Ovary (tissue), 10 donors: ENCODE data around the gene ATP5MC2. TPM values are rescaled to one million over a fixed set of nuclear protein-coding genes. Genes with fewer than 3 reads are reported as not detected.
A peak's percentile ranks its signal among the peaks of the same experiment; 100 is the strongest.
"Not testable (repeated sequence)": the region's sequence is repeated elsewhere in the genome, so short reads cannot be mapped to it uniquely, and the experiment has no call there.

Experiments used
- DNase-seq, 5 donors: peaks; one replicate each; pipeline ENCODE4 v3.0.0-alpha.2; 2019 to 2020
- H3K27ac ChIP-seq, 2 donors: fragments of 200-600 bp; one replicate each; pipeline versions ENCODE4 v1.5.1 to v1.8.0; 2019 to 2022
- H3K27me3 ChIP-seq: fragments of 200-600 bp; one replicate; pipeline ENCODE4 v1.8.0; 2022
- H3K36me3 ChIP-seq: fragments of 200-600 bp; sonication (generic); one replicate; pipeline ENCODE4 v1.5.1; 2019
- H3K4me1 ChIP-seq: one replicate; pipeline ENCODE4 v1.8.1; 2013; ENCODE audit warnings: mild to moderate bottlenecking, moderate library complexity; ENCODE audit not compliant: insufficient read depth
- H3K4me3 ChIP-seq: fragments of 200-600 bp; sonication (generic); one replicate; pipeline ENCODE4 v1.5.1; 2017
- H3K9me3 ChIP-seq, 2 donors: fragments of 200-600 bp in 1 of 2; sonication (generic) in 1 of 2; one replicate each; pipeline versions ENCODE4 v1.5.1 to v1.8.1; 2013 to 2019; ENCODE audit warnings: mild to moderate bottlenecking in 1 of 2, moderate library complexity in 1 of 2
- CTCF ChIP-seq, 3 donors: fragments of 450-650 bp in 2 of 3; fragments of 200-600 bp in 1 of 3; IDR thresholded peaks; one replicate each; pipeline versions ENCODE4 v1.5.1 to v1.8.0; 2016 to 2022; ENCODE audit warnings: antibody characterized with exemption in 3 of 3, mild to moderate bottlenecking in 1 of 3
- EP300 ChIP-seq: sonication (generic); formaldehyde crosslinking; IDR thresholded peaks from one replicate; pipeline ENCODE4 v1.6.1; 2017; ENCODE audit warnings: antibody characterized with exemption
- POLR2A ChIP-seq: fragments of 450-650 bp; IDR thresholded peaks from one replicate; pipeline ENCODE4 v1.6.1; 2017; ENCODE audit warnings: antibody characterized with exemption, mild to moderate bottlenecking, moderate library complexity
- WGBS, 3 donors: extraction: QIAGEN DNeasy Blood & Tissue Kit in 1 of 3; methylation state at CpG; one replicate each; pipeline versions ENCODE4 v1.1.5 to v1.1.7; 2013 to 2017; 5-methylcytosine and 5-hydroxymethylcytosine counted together
- intact Hi-C, 4 donors: fragments of 100-400 bp; cut with DNase I; formaldehyde crosslinking; loops; one replicate each; pipeline versions ENCODE4 v1.11.0 to v1.15.1; 2022 to 2023
- long read RNA-seq, 3 donors: library from polyadenylated mRNA in 2 of 3; unstranded in 2 of 3; transcript quantifications; one replicate each; pipeline ENCODE4 v2.0.0 and lab custom pipeline, GENCODE V29; 2021 to 2026
- polyA plus RNA-seq, 2 donors: library from polyadenylated mRNA; stranded (reverse); fragments of 200-250 nt in 1 of 2; fragments of 350-450 nt in 1 of 2; fragmentation: Illumina TruSeq in 1 of 2; extraction: RNeasy Lipid Tissue Mini Kit (QIAGEN cat#74804) in 1 of 2; gene quantifications; one replicate each; pipeline ENCODE4 v1.2.3, GENCODE V29; 2013 to 2014
- total RNA-seq, 7 donors: library from RNA; depleted of rRNA in 2 of 7; stranded (reverse); fragments of >200 nt in 2 of 7; fragmentation: NEBNext Ultra II Directional in 3 of 7; extraction: Animal tissue kit (Norgen Biotek cat#: 25700) in 3 of 7; gene quantifications; one replicate each; pipeline versions ENCODE4 v1.1.0 to v1.2.4, GENCODE V29; 2016 to 2023
- donor health status: DM: no; HTN: no; CAD: no; lungs with moderate emphysema.
- donor health status: DM: no; HTN: no; CAD: no.
- donor health status: Bipolar disorder and iron deficiency.
- donor health status: DM: yes; HTN: yes; CAD: no.
- donor health status: DM: no; HTN: no; CAD: no.
- donor health status: DM: yes; HTN: yes; CAD: no.

Gene ATP5MC2
- 100 to 1,000 TPM; 241 to 345 (median 289) TPM for total RNA-seq
- 100 to 1,000 TPM; 438 to 485 TPM for polyA plus RNA-seq
- long read RNA-seq, donor 1, transcript ATP5MC2-202 (5 exons, 878 nt): major isoform, 46 of 70 reads
- long read RNA-seq, donor 1, transcript ATP5MC2-203 (4 exons, 1,976 nt): minor isoform, 10 of 70 reads
- long read RNA-seq, donor 1, partial matches to known transcripts: 3 of 70 reads
- long read RNA-seq, donor 1, other reads (novel, unspliced or antisense): 7 of 70 reads
- long read RNA-seq, donor 2, transcript ATP5MC2-203 (4 exons, 1,976 nt): minor isoform, 71 of 501 reads
- long read RNA-seq, donor 2, transcript ATP5MC2-202 (5 exons, 878 nt): major isoform, 257 of 501 reads
- long read RNA-seq, donor 2, partial matches to known transcripts: 159 of 501 reads
- long read RNA-seq, donor 2, other reads (novel, unspliced or antisense): 10 of 501 reads
- long read RNA-seq, donor 3, transcript ATP5MC2-202 (5 exons, 878 nt): major isoform, 131 of 187 reads
- long read RNA-seq, donor 3, transcript ATP5MC2-203 (4 exons, 1,976 nt): minor isoform, 27 of 187 reads
- long read RNA-seq, donor 3, partial matches to known transcripts: 6 of 187 reads
- long read RNA-seq, donor 3, other reads (novel, unspliced or antisense): 20 of 187 reads

- Histone ChIP-seq H3K4me3 (peak within 1 kb of the TSS; percentile 90), H3K27me3 (no peaks in the 10 kb centered on the region), H3K27ac (peak within 1 kb of the TSS; percentile 88 to 95), H3K36me3 (no peaks in the 10 kb centered on the region), H3K4me1 (peaks cover 11% of the 10 kb centered on the region), H3K9me3 (no peaks in the 10 kb centered on the region)
- intact Hi-C loops: loop anchor here (1.0 to 10.0 kb wide), 6 partner anchors 49 to 137 kb away; partner anchors contain the start of gene ATF7 (in 2 of the 4)
- DNase-seq: peak; percentile 96 to 98 (median 97)
- TF ChIP-seq POLR2A (peak; percentile 67), CTCF (IDR thresholded peaks at IDR 0.05) (peak; percentile 99 to 100 (median 100)), EP300 (no peak)
- 0% methylated on average over 61 of the region's 61 CpGs for WGBS, 3 donors
These were observed at the start of gene ATP5MC2 for GRCh38 chr12:53675701-53676607. ATP5MC2 (minus strand) TSS chr12:53676083; CDS start chr12:53672614, 3,469 bp downstream.

- no peak for TF ChIP-seq POLR2A
- TF ChIP-seq CTCF (IDR thresholded peaks at IDR 0.05): no peak
- no peak for TF ChIP-seq EP300
- 80 to 88% (median 86%) methylated on average over 3 of the region's 3 CpGs for WGBS, 3 donors
- Histone ChIP-seq H3K36me3 (no peaks in the 10 kb centered on the region), H3K27me3 (no peaks in the 10 kb centered on the region), H3K4me3 (no peak overlapping the region), H3K27ac (no peak overlapping the region), H3K9me3 (no peaks in the 10 kb centered on the region), H3K4me1 (peaks cover 9% of the 10 kb centered on the region)
- no peak for DNase-seq
- intact Hi-C loops: no loop called here
These were observed 46.7 kb upstream of the ATP5MC2 start for GRCh38 chr12:53722450-53723041.

GRCh38 chr12:53720946-53721345, 45.1 kb upstream of the ATP5MC2 start:
- TF ChIP-seq EP300 (no peak), POLR2A (no peak), CTCF (IDR thresholded peaks at IDR 0.05) (no peak)
- Histone ChIP-seq H3K4me1 (peaks cover 4% of the 10 kb centered on the region), H3K36me3 (no peaks in the 10 kb centered on the region), H3K9me3 (no peaks in the 10 kb centered on the region), H3K4me3 (no peak overlapping the region), H3K27me3 (no peaks in the 10 kb centered on the region), H3K27ac (no peak overlapping the region)
- DNase-seq: no peak
- intact Hi-C loops: no loop called here
- WGBS, 3 donors: 62 to 78% (median 77%) methylated on average over 1 of the region's 1 CpG

GRCh38 chr12:53719649-53720048, 43.8 kb upstream of the ATP5MC2 start:
- Histone ChIP-seq H3K36me3 (no peaks in the 10 kb centered on the region), H3K4me3 (no peak overlapping the region), H3K27me3 (no peaks in the 10 kb centered on the region), H3K27ac (no peak overlapping the region), H3K4me1 (no peaks in the 10 kb centered on the region), H3K9me3 (no peaks in the 10 kb centered on the region)
- TF ChIP-seq POLR2A: no peak
- TF ChIP-seq EP300: no peak
- no peak for TF ChIP-seq CTCF (IDR thresholded peaks at IDR 0.05)
- intact Hi-C loops: no loop called here
- DNase-seq: no peak
- WGBS, 3 donors: 59 to 74% (median 69%) methylated on average over 2 of the region's 2 CpGs

GRCh38 chr12:53718567-53718966, 42.7 kb upstream of the ATP5MC2 start:
- H3K4me1 ChIP-seq, H3K4me3 ChIP-seq, intact Hi-C loops, H3K27me3 ChIP-seq, H3K9me3 ChIP-seq, H3K27ac ChIP-seq, H3K36me3 ChIP-seq, DNase-seq: not testable (repeated sequence)
- 89 to 91% (median 90%) methylated on average over 6 of the region's 6 CpGs for WGBS, 3 donors
